OCI-LY1 (cell line): Measurements from ENCODE around the gene HDLBP.

Source experiments
- EZH2 ChIP-seq: fragments of 200-600 bp; sonication (generic), shearing (Covaris generic); IDR thresholded peaks from 2 replicates; pipeline ENCODE4 v1.8.0; 2017; ENCODE audit warnings: borderline replicate concordance, mixed run types, mild to moderate bottlenecking, antibody characterized with exemption, low read length, moderate library complexity, mixed read lengths
- TF ChIP-seq, protein P1 (sequence below): fragments of 200-600 bp; sonication (generic), shearing (Covaris generic); IDR thresholded peaks from 2 replicates; pipeline ENCODE4 v1.5.1; 2017; ENCODE audit warnings: mild to moderate bottlenecking, antibody characterized with exemption, low read length, moderate library complexity, mixed read lengths

DNA sequence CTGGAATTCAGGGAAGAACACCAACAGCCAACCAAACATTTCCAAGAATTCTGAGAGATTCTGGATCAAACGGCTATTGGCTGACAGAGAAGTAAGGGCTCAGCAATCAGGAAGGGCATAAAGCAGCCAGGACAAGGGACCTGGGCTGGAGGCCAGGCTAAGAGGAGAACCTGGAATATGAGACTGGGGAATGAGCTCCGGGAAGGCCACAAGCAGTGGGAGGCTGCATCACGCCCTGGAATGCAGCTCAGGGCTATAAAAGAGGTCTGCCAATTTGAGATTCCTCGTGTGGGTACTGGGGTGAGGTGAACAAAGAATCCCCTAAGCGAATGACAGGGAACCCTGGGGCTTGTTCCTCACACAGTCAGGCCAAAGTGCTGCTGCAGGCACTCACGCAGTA is 66.6 kb downstream of the HDLBP start:
- TF ChIP-seq, protein P1, sequence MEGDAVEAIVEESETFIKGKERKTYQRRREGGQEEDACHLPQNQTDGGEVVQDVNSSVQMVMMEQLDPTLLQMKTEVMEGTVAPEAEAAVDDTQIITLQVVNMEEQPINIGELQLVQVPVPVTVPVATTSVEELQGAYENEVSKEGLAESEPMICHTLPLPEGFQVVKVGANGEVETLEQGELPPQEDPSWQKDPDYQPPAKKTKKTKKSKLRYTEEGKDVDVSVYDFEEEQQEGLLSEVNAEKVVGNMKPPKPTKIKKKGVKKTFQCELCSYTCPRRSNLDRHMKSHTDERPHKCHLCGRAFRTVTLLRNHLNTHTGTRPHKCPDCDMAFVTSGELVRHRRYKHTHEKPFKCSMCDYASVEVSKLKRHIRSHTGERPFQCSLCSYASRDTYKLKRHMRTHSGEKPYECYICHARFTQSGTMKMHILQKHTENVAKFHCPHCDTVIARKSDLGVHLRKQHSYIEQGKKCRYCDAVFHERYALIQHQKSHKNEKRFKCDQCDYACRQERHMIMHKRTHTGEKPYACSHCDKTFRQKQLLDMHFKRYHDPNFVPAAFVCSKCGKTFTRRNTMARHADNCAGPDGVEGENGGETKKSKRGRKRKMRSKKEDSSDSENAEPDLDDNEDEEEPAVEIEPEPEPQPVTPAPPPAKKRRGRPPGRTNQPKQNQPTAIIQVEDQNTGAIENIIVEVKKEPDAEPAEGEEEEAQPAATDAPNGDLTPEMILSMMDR = no peak
- no peak for TF ChIP-seq EZH2
